BJ (cell line): ENCODE measurements around the gene TBX15. TPM values are rescaled to one million over a fixed set of nuclear protein-coding genes. Genes with fewer than 3 reads are reported as not detected.

Experiments used
- CTCF ChIA-PET: fragments of 350-600 bp; formaldehyde crosslinking; extraction: SDS; loops from one replicate; lab custom pipeline; 2021; ENCODE audit warnings: antibody characterized with exemption, inconsistent platforms; lab: Yijun Ruan, JAX
- POLR2A ChIA-PET: fragments of 300-600 bp; sonication (Branson Sonifier 250); formaldehyde crosslinking; extraction: SDS; loops from one replicate; lab custom pipeline; 2021; ENCODE audit warnings: antibody characterized with exemption; lab: Charles Lee
- DNase-seq: peaks from one replicate; pipeline ENCODE4 v3.0.0-alpha.2; 2011; ENCODE audit warnings: low read depth
- H3K27me3 ChIP-seq: 2 replicates; pipeline ENCODE4 v1.6.0; 2011; ENCODE audit warnings: low read length; ENCODE audit not compliant: control insufficient read depth, insufficient read depth
- H3K36me3 ChIP-seq: 2 replicates; pipeline ENCODE4 v1.5.1; 2011; ENCODE audit warnings: low read length; ENCODE audit not compliant: control insufficient read depth, insufficient read depth
- H3K4me3 ChIP-seq: 2 replicates; pipeline ENCODE4 v1.5.1; 2011; ENCODE audit warnings: low read depth, mild to moderate bottlenecking, control low read depth, low read length
- CTCF ChIP-seq: IDR thresholded peaks from 2 replicates; pipeline ENCODE4 v1.5.1; 2011; ENCODE audit warnings: low read depth, mild to moderate bottlenecking, control low read depth, inconsistent platforms, low read length, moderate library complexity; ENCODE audit not compliant: insufficient read depth
- polyA plus RNA-seq: library from polyadenylated mRNA; depleted of rRNA; stranded (reverse); fragments of >200 nt; gene quantifications from 2 replicates; pipeline ENCODE4 v1.2.3, GENCODE V29; 2011

Gene TBX15
- polyA plus RNA-seq, 1 experiment, result 14.8 TPM

DNA sequence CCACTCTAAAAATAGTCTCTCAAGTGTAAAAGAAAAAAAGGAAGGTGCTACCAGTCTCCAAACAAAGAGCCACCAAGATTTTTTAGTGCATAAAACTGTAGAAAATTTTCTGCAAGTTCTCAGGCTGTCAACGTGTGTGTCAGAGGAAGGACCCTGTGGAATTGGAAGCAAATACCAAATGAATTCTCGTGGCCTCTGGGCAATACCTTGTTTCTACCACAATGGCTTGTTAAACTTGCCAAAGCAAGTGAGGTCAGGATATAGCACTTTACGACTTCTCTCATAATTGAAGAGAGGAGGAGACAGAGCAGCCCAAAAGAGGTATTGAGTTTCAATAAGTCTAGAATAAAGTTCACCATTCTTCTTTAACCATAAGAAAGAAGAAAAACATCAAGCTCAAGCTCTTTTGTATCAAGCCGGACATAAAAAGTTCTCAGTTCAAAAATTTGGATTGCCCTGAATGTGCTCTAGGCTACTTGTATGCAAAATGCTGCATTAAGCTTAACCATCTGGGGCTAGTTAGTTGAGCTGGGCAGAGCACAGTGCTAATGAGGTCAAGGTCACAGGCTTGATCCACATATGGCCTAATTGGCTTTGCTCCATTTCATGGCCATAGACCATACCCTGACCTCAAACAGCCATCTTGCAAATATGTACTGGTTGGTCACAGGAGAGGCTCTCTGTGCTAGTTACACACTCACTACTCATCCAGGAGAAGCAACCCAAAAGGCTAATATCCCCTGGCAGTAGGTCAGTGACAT, 60.5 kb downstream of the TBX15 start:
- ChIA-PET POLR2A (no interaction called here), CTCF (interaction anchor here (0.6 kb wide), 1 partner anchor 734 kb away, joined by 3 read pairs; no protein-coding TSS in a partner anchor)
- H3K4me3 ChIP-seq, result no peak overlapping the region
- TF ChIP-seq CTCF, result no peak
- peak; percentile 22 for DNase-seq
- H3K36me3 ChIP-seq, result peaks cover 1% of the 10 kb centered on the region; the same call in 1 of the 2 replicates
- no peaks in the 10 kb centered on the region for H3K27me3 ChIP-seq

DNA sequence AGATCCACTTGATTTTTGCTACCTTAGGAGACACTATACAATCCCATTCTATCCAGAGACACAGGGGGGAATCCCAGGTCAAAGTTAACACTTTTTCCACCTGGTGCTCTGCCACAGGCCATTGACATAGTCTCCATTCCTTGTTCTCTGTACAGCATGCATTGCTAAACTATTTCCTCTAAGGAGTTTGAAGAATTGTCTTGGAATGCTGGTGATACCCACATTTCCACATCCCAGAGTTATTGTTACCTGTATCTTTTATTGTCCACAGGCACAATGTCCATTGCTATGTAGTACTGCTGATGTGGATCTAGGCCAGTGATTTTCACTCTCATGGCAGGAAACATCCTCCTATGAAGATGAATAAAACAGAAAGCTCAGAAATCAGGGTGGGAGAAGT, 61.9 kb downstream of the TBX15 start:
- CTCF ChIA-PET, result no interaction called here
- POLR2A ChIA-PET, result no interaction called here
- Histone ChIP-seq H3K27me3 (no peaks in the 10 kb centered on the region), H3K36me3 (peaks cover 1% of the 10 kb centered on the region; the same call in 1 of the 2 replicates), H3K4me3 (no peak overlapping the region)
- DNase-seq, result no peak
- no peak for TF ChIP-seq CTCF

- H3K27me3 ChIP-seq, result no peaks in the 10 kb centered on the region
- H3K36me3 ChIP-seq, result peaks cover 1% of the 10 kb centered on the region; the same call in 1 of the 2 replicates
- POLR2A ChIA-PET, result no interaction called here
- CTCF ChIA-PET, result interaction anchor here (0.6 kb wide), 1 partner anchor 13 kb away, joined by 4 read pairs; no protein-coding TSS in a partner anchor
- no peak for TF ChIP-seq CTCF
- H3K4me3 ChIP-seq, result no peak overlapping the region
- no peak for DNase-seq
Measured at GRCh38 chr1:118925651-118926050, 62.5 kb downstream of the TBX15 start.

GRCh38 chr1:118923319-118923718, 64.8 kb downstream of the TBX15 start:
- CTCF ChIA-PET, result no interaction called here
- POLR2A ChIA-PET, result no interaction called here
- no peaks in the 10 kb centered on the region for H3K27me3 ChIP-seq
- TF ChIP-seq CTCF, result no peak
- H3K4me3 ChIP-seq, result no peak overlapping the region
- H3K36me3 ChIP-seq, result peaks cover 1% of the 10 kb centered on the region; the same call in 1 of the 2 replicates
- DNase-seq, result no peak

DNA sequence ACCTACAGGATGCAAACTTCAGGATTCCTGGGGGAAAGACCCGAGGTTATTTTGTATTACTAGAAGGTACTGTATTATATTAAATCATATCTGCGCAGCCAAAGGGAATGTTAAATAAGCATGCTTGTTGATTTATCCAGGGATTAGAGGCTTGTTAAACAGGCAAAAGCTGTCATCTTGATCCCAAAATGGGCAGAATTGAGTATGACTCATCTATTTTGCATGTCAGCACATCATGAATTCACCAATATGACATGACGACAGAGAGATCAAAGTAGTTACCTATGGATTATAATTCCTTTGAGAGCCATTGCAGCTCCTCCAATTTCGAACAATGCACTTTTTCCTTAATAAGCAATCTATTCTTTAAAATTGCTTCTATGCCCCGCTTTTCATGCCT, 66.1 kb downstream of the TBX15 start:
- Histone ChIP-seq H3K36me3 (peaks cover 1% of the 10 kb centered on the region; the same call in 1 of the 2 replicates), H3K4me3 (no peak overlapping the region), H3K27me3 (no peaks in the 10 kb centered on the region)
- ChIA-PET CTCF (no interaction called here), POLR2A (no interaction called here)
- TF ChIP-seq CTCF, result no peak
- no peak for DNase-seq
